Lower leg skin (tissue), 4 donors: Measurements from ENCODE around the gene ZNF483. TPM values are rescaled to one million over a fixed set of nuclear protein-coding genes. Genes with fewer than 3 reads are reported as not detected.

Experiments
- DNase-seq, 2 donors: peaks; one replicate each; pipeline ENCODE4 v3.0.0-alpha.2; 2019; ENCODE audit warnings: low spot score in 2 of 2
- H3K4me3 ChIP-seq: fragments of 200-600 bp; sonication (generic); 2 replicates; pipeline ENCODE4 v1.5.1; 2017; ENCODE audit warnings: mild to moderate bottlenecking, low read depth; ENCODE audit not compliant: poor library complexity, severe bottlenecking
- POLR2A ChIP-seq, 2 donors: fragments of 450-650 bp; IDR thresholded peaks; one replicate each; pipeline ENCODE4 v1.6.1; 2016 to 2017; ENCODE audit warnings: antibody characterized with exemption in 2 of 2, mild to moderate bottlenecking in 1 of 2, moderate library complexity in 1 of 2
- WGBS, 2 donors: methylation state at CpG; one replicate each; pipeline ENCODE4 v1.1.5; 2018; 5-methylcytosine and 5-hydroxymethylcytosine counted together
- intact Hi-C: fragments of 100-400 bp; cut with DNase I; formaldehyde crosslinking; loops from one replicate; pipeline ENCODE4 v1.15.0; 2023; ENCODE audit warnings: low total_unique reads
- total RNA-seq, 4 donors: library from RNA; depleted of rRNA; stranded (reverse); fragments of >200 nt; gene quantifications; one replicate each; pipeline ENCODE4 v1.1.0, GENCODE V29; 2016
- TF ChIP-seq, protein P1 (sequence below), 3 donors: fragments of 450-650 bp; IDR thresholded peaks; one replicate each; pipeline ENCODE4 v1.5.1; 2016; ENCODE audit warnings: antibody characterized with exemption in 3 of 3, mild to moderate bottlenecking in 3 of 3, moderate library complexity in 2 of 3

The ZNF483 gene
- total RNA-seq, 4 donors from 2014 or later: 0.55 to 3.4 (median 2.3) TPM

GRCh38 chr9:111588846-111589245 lies 63.9 kb downstream of the ZNF483 start:
- no peak for TF ChIP-seq POLR2A (IDR thresholded peaks at IDR 0.05)
- TF ChIP-seq, protein P1, sequence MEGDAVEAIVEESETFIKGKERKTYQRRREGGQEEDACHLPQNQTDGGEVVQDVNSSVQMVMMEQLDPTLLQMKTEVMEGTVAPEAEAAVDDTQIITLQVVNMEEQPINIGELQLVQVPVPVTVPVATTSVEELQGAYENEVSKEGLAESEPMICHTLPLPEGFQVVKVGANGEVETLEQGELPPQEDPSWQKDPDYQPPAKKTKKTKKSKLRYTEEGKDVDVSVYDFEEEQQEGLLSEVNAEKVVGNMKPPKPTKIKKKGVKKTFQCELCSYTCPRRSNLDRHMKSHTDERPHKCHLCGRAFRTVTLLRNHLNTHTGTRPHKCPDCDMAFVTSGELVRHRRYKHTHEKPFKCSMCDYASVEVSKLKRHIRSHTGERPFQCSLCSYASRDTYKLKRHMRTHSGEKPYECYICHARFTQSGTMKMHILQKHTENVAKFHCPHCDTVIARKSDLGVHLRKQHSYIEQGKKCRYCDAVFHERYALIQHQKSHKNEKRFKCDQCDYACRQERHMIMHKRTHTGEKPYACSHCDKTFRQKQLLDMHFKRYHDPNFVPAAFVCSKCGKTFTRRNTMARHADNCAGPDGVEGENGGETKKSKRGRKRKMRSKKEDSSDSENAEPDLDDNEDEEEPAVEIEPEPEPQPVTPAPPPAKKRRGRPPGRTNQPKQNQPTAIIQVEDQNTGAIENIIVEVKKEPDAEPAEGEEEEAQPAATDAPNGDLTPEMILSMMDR (IDR thresholded peaks at IDR 0.05): no peak
- intact Hi-C loops: no loop called here
- no peak for DNase-seq
- H3K4me3 ChIP-seq: no peak overlapping the region
- WGBS, 2 donors: 83 to 93% methylated on average over 5 of the region's 5 CpGs

DNA sequence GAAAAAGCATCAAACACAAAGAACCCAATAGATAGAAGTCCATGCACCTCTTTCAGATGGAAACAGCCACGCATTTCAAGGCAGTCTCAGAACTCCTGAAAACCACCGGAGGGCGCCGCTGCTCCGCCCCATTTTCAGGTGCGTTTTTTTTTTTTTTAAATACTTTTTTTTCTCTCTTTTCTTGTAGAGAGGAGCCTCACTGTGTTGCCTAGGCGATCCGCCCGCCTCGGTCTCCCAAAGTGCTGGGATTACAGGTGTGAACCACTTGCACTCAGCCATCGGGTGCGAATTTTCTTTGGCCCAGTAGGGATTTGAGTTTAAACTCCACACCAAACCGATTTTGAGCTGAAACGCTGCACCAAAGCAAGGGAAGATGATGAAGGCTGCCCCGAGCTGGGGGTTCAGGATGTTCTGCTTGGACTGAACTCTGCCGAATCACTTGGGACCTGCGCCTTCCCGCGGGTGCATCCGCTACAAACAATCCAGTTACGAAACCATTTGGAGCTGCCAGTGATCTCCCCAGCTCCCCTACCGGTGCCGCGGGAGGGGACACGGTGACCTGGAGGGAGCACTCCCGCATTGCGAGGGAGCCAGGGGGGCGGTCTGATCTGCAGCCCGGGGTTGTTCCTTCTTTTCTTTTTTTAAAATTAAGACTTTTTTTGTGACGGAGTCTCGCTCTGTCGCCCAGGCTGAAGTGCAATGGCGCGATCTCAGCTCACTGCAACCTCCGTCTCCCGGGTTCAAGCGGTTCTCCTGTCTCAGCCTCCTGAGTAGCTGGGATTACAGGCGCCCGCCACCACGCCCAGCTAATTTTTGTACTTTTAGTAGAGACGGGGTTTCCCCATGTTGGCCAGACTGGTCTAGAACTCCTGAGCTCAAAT lies 73.1 kb downstream of the ZNF483 start:
- TF ChIP-seq, protein P1 (IDR thresholded peaks at IDR 0.05): peak in 1 of 3 donors; percentile 31
- TF ChIP-seq POLR2A (IDR thresholded peaks at IDR 0.05): no peak
- WGBS, 2 donors: 1% methylated on average over 41 of the region's 41 CpGs
- peak; percentile 33 to 91 for DNase-seq
- peak overlapping the region; percentile 57 for H3K4me3 ChIP-seq
- intact Hi-C loops: no loop called here

DNA sequence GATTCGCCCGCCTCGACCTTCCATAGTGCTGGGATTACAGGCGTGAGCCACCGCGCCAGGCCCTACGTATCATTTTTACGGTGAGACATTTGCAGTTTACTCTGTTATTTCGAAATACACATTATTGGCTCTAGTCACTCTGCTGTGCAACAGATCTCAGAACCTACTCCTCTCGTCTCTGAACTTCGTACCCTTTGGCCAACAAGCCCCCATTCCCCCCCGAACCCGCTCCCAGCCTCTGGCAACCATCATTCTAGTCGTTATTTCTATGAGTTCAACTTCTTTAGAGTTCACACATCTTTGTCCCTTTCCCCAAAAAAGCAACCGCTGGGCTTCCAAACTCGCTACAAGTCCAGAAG lies 73.7 kb downstream of the ZNF483 start:
- intact Hi-C loops: no loop called here
- no peak for TF ChIP-seq POLR2A (IDR thresholded peaks at IDR 0.05)
- TF ChIP-seq, protein P1 (IDR thresholded peaks at IDR 0.05): no peak
- 1 to 3% methylated on average over 16 of the region's 16 CpGs for WGBS, 2 donors
- DNase-seq: peak; percentile 23 to 91
- peak overlapping the region; percentile 57 for H3K4me3 ChIP-seq

DNA sequence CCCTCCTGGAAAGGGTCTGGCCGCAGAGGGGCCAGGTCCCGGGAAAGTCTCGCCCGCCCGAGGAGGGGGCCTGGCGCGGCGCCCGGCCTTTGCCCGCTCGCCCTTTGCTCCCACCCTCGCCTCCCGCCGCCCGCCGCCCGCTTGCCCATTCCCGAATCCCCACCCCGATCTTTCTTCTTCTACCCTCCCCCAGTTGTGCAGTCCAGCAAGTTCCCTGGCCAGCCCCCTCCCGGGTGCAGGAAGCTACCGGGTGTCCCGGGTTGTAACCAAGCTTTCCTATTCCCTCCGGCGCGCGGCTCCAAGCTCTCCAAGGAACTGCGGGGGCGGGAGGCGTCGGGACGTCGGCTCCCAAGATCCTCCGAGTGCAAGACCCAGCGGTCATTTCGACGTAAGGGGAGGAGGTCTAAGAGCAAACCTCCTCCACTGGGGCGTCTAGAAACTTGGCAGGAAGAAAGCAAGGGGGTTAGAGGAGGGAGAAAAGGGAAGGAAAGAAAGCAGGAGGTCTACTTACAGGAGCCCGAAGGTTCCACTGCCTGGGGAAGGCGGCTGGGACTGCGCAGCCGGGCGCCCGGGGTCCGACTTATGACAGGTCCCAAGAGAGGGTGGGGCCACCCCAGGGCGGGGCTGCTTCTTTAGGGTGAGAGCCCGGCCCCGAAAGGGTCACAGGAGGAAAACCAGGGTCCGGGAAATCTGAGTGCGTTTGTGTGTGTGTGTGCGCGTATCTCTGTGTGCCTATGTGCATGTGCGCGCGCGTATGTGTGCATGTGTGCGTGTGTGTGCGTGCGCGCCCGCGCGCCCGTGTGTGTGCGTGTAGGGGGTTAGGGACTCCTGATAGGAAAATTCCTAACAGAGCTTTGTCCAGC lies 74.3 kb downstream of the ZNF483 start, which contains the start of gene PTGR1:
TSS of gene PTGR1 (minus strand) at position 556 of the 863 bp plus-strand sequence. CDS start 2,225 bp downstream, outside the sequence.
- 1% methylated on average over 49 to 61 of the region's 64 CpGs for WGBS, 2 donors
- intact Hi-C loops: no loop called here
- TF ChIP-seq POLR2A (IDR thresholded peaks at IDR 0.05): no peak
- TF ChIP-seq, protein P1 (IDR thresholded peaks at IDR 0.05): no peak
- DNase-seq: peak; percentile 81 to 95
- H3K4me3 ChIP-seq: peak within 1 kb of the TSS; percentile 57

GRCh38 chr9:111599955-111600343 lies 75.0 kb downstream of the ZNF483 start:
- H3K4me3 ChIP-seq: peak overlapping the region; percentile 57
- TF ChIP-seq, protein P1 (IDR thresholded peaks at IDR 0.05): no peak
- TF ChIP-seq POLR2A (IDR thresholded peaks at IDR 0.05): no peak
- WGBS, 2 donors: 24 to 44% methylated on average over 12 to 14 of the region's 17 CpGs
- intact Hi-C loops: no loop called here
- no peak for DNase-seq
